Non-pigmented ciliary epithelial cell (primary cell): ENCODE measurements around the gene PITRM1.

Source experiments
- DNase-seq: peaks from one replicate; pipeline ENCODE4 v3.0.0-alpha.2; 2010; ENCODE audit warnings: low read depth

The PITRM1 gene

DNA sequence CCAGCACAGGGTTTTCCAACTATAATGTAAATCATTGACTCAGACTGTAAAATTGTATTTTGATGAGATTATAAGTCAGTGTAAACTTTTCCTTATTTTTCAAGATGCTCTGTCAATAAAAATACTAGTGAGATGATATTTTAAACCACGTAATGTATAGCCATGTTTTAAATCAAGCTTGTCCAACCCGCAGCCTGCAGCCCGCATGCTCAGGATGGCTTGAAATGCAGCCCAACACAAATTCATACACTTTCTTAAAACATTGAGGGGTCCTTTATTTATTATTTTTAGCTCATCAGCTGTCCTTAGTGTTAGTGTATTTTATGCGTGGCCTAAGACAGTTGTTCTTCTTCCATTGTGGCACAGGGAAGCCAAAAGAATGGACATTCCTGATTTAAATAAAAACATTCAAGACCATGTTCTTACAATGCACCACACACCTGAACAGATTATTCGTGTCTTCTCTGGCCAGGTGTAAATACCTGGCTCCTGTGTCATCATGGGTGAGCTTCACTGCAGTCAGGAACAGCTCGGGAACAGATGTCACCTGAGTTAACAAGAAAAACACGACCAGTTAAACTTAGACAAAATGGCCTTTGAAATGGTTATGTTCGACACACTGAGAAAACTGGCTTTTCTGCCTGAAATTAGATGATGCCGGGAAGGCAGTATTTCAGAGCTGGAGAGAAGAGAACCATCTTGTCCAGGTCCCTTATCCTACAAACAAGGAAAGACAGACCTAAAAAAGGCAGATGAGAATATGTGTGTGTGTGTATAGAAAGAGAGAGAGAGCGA, 5.9 kb downstream of the PITRM1 start:
- no peak for DNase-seq

GRCh38 chr10:3165196-3165595, 7.4 kb downstream of the PITRM1 start:
- no peak for DNase-seq

DNA sequence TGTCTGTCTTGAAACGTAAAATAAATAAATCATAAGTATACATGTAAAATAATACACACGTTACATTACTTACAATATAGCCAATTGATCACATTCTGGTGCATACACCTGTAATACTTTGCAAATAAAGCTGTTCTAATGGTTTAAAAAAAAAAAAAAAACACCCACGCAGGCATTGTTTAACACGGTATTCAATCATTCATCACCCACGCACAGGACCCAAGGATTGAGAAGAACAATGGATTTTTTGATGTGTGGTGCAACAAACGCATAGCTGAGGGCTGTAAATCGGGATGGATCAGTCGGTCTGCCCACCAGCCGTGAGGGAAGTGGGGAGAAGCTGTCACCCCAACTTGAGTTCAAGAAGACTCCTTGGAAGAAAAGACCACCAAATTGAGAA, 8.7 kb downstream of the PITRM1 start:
- DNase-seq = no peak

DNA sequence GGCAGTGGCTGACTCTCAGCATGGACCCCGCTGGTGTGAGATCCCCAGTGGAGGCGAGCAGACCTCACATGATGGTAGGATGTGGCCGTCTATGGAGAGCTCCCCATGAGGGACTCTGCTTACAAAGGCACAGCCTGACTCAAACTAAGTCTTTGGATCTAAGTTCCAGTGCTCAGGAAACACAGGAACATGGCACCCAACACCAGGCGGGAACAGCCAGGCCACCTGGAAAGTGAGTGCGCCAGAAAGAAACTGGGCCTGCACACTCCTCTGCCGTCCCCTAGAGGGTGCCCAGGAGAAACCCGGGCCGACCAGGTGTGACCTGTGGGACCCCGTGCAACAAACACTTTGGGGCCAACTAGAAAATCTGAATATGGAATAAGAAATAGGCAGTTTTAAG, 10.0 kb downstream of the PITRM1 start:
- no peak for DNase-seq

- DNase-seq = no peak
These were observed 13.4 kb downstream of the PITRM1 start for GRCh38 chr10:3159152-3159551.

- no peak for DNase-seq
These were observed 17.9 kb downstream of the PITRM1 start for GRCh38 chr10:3154666-3155065.

- DNase-seq = no peak
These were observed 20.0 kb downstream of the PITRM1 start for GRCh38 chr10:3152566-3152935.

GRCh38 chr10:3151889-3152565, 20.6 kb downstream of the PITRM1 start:
- no peak for DNase-seq

GRCh38 chr10:3150961-3151360, 21.6 kb downstream of the PITRM1 start:
- no peak for DNase-seq

DNA sequence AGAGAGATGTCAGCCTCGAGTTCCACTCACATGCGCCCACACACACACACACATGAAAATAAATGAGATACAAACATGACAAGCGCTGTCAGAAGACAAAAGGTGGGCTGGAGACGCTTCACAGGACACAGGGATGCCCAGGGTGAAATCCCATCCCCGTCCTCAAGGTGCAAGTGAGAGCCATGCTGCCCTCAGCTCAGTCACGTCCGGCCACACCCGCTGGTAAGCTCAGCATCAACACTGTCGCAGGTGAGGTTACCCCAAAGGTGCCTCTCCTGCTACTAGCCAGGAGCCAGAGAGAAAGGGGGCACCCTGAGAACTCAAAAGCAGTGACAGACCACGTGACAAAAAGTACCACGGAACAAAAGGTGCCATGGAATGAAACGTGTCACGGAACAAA, 22.2 kb downstream of the PITRM1 start:
- no peak for DNase-seq

DNA sequence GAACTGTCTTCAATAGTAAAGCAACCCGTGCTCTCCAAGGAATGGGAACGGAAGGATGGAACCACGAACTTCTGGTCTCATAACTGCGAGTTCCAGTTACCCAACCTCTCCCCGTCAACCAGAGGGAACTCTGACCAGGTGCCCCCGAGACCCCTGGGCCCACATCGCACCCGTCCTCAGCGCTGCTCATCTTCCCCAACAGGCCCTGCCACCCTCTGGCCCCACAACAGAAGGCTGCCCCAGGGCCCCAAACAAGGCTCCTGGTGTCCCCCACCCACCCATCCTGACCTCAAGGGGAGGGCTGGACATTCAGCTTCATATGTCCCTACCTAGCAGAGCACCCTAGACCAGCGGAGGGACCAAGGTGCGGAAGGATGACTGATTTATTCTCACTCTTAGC, 22.7 kb downstream of the PITRM1 start:
- DNase-seq = no peak

- no peak for DNase-seq
These were observed 23.6 kb downstream of the PITRM1 start for GRCh38 chr10:3148994-3149393.

- DNase-seq = no peak
These were observed 24.5 kb downstream of the PITRM1 start for GRCh38 chr10:3148041-3148440.

GRCh38 chr10:3147117-3147820, 25.3 kb downstream of the PITRM1 start:
- DNase-seq = no peak

- DNase-seq = no peak
These were observed 26.3 kb downstream of the PITRM1 start for GRCh38 chr10:3146289-3146688.

DNA sequence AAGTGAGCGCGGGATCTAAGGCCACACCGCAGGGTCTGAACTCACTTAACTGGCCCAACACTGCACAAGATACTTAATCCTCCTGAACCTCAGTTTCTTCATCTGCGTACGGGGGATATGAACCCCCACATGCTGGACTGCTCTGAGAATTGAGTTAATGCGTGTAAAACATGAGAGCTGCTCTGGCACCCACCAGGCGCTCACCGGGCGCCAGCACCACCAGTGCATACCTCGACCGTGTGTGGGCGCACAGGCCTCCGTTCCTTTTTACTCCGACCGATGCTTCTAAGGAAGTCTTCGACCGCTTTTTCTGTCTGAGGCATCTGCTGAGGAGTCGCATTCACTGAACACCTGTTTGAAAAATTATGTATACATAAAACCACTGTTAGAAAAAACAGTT, 27.2 kb downstream of the PITRM1 start:
- no peak for DNase-seq

DNA sequence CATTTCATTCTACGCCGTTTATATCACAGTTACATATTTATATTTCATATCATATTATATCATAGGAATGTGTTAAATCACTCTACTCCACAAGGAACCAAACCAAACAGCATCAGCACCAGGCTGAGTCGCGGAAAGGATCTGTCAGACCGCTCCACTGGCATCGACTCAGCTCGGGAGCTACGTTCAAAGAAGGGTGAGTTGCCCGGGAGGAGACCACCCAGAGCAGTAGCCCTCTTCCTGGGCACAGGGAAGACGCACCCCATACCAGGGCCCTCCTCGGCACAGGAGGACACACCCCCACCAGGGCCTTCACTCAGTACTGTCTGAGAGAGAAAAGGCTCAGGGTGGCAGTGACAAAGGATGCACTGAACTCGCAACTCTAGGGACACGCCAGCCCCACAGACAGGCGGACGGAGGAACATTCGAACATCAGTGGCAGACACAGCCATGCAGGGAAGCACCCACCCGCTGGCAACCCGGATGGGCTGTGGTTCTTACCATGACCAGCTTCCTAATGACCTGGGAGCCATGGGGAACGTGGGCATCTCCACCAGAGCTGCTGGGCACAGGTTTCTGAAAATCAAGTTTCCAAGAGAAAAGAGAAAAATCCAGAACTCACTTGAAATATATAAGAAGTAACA, 28.7 kb downstream of the PITRM1 start:
- no peak for DNase-seq

GRCh38 chr10:3143366-3143765, 29.2 kb downstream of the PITRM1 start:
- no peak for DNase-seq

DNA sequence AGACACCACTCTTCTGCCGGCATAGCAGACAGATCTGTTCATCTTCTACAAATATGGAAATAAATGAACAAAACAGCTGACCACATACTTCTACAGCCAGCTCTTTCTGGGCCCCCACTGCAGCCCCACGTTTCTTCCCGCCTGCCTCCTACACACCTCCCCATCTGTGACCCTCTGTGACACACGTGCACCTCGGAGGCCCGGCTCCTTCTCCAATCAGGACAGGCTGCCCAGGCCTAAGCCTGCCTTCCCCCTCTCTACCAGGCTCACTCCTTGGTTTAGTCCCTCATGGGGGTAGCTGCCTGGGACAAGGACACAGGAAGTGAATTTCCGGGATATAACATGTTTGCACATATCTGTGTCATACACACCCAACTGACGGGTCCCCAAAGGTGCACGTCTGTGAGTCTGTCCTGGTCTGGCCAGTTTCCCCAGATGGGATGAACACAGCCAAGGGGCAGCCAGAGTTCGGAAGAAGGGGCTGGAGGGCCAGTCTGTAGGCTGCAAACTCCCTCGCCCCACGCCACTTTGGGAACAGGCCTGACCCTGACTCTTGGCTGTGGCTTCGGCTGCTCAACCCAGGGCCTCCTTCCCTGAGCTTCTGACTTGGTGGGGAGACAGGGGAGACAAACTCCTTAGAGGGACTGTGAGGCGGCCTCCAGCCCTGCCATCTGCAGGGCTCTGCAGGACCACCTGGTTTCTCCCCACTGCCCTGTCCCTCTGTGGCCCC, 30.3 kb downstream of the PITRM1 start:
- no peak for DNase-seq

DNA sequence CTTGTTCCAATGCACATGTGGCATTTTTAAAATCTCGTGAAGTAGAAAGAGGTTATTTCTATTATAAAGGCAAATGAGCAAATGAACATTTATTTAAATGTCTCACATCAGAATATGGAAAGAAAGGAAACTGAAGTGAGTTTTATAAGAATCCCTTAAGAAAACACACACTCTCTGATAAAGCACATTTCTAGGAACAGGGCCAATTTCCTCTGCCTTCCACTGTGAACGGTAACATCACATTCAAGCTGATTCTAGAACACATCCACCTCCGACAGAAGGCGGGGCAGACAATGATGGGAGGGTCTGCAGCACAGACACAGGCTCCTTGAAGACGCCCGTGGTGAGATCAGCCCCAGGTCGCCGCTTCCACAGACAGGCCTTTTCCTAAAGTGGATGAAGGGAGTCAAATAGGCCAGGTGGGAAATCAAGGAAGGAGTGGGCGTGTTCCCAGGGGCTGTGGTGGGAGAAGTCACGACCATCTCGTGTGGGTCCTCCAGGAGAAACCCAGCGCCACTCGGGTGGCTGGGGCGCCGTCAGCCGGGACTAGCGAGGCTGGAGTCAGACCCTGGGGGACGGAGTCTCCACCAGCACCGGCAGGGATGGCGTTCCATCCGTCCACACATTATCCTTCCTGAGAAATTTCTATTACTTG, 31.1 kb downstream of the PITRM1 start:
- no peak for DNase-seq

DNA sequence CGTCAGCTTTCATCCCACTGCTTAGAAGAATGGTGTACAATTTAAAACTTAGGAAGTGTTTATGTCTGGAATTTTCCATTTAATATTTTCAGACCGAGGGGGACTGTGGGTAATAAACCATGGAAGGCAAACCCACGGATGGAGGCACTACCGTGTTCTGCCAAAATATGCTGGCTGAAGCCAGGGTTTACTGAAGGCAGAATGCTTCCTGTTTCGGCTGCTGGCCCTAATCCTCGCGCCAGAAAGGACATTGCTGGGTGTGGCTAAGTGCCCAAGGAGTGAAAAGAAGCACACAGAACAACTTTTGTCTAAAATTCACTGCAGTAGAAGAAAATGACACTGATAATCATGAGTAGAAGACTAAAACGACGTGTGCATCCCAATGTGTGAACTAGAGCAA, 32.3 kb downstream of the PITRM1 start:
- DNase-seq = no peak
